Lower leg skin (tissue), 3 donors: ENCODE data around the gene PRKAR1B.

Experiments
- CTCF ChIP-seq, 3 donors: fragments of 450-650 bp; IDR thresholded peaks; one replicate each; pipeline ENCODE4 v1.5.1; 2016; ENCODE audit warnings: antibody characterized with exemption in 3 of 3, mild to moderate bottlenecking in 3 of 3, moderate library complexity in 2 of 3
- POLR2A ChIP-seq, 2 donors: fragments of 450-650 bp; IDR thresholded peaks; one replicate each; pipeline ENCODE4 v1.6.1; 2016 to 2017; ENCODE audit warnings: antibody characterized with exemption in 2 of 2, mild to moderate bottlenecking in 1 of 2, moderate library complexity in 1 of 2

- no peak for TF ChIP-seq POLR2A (IDR thresholded peaks at IDR 0.05)
- TF ChIP-seq CTCF (IDR thresholded peaks at IDR 0.05), result no peak
Measured at GRCh38 chr7:534959-535358, 192.1 kb downstream of the PRKAR1B start.
